Measurements from ENCODE around the gene FASTK. TPM values are rescaled to one million over a fixed set of nuclear protein-coding genes. Genes with fewer than 3 reads are reported as not detected.
A peak's percentile ranks its signal among the peaks of the same experiment; 100 is the strongest.

Gene FASTK
- total RNA-seq, 1 experiment from 2014 or later = 86.4 TPM

- peak overlapping the region; percentile 94 for H3K9ac ChIP-seq (ENCODE audit: low read length)
- H3K9me2 ChIP-seq (ENCODE audit: insufficient read depth) = no peaks in the 10 kb centered on the region
- peaks cover 18 to 34% of the 10 kb centered on the region in 2 experiments; a peak in 3 of 4 replicates for H3K4me1 ChIP-seq (ENCODE audit: control insufficient read depth in 1 of 2, insufficient read depth in 2 of 2, low read length in 2 of 2)
- ChIA-PET CTCF (interaction anchor here (1.0 kb wide), 1 partner anchor 12 kb away, joined by 3 read pairs; no protein-coding TSS in a partner anchor), POLR2A (no interaction called here), RAD21 (ENCODE audit: low non-redundant PET in 1 of 2, low total read pairs in 2 of 2, uncharacterized antibody in 2 of 2, unreplicated experiment in 2 of 2) (no interaction called here)
- ATAC-seq = no peak
- TSS peak; percentile 45 for BruUV-seq (replicated peaks)
- no peak for DNase-seq (ENCODE audit: low read depth, low spot score)
- no peaks in the 10 kb centered on the region for H3K9me3 ChIP-seq (ENCODE audit: control insufficient read depth in 1 of 2, insufficient read depth in 1 of 2, low read depth in 1 of 2, low read length in 2 of 2)
- TF ChIP-seq EZH2phosphoT487 (IDR thresholded peaks at IDR 0.05; ENCODE audit: borderline replicate concordance) = no peak
- no peak for TF ChIP-seq SRF (IDR thresholded peaks at IDR 0.05; ENCODE audit: low read depth)
- TF ChIP-seq, protein P1, sequence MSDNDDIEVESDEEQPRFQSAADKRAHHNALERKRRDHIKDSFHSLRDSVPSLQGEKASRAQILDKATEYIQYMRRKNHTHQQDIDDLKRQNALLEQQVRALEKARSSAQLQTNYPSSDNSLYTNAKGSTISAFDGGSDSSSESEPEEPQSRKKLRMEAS (IDR thresholded peaks at IDR 0.05) = no peak
- TF ChIP-seq FOSL1 (IDR thresholded peaks at IDR 0.05; ENCODE audit: low read depth) = no peak
- TF ChIP-seq, protein P2, sequence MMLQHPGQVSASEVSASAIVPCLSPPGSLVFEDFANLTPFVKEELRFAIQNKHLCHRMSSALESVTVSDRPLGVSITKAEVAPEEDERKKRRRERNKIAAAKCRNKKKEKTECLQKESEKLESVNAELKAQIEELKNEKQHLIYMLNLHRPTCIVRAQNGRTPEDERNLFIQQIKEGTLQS (IDR thresholded peaks at IDR 0.05) = no peak
- no peak for TF ChIP-seq SIN3A (IDR thresholded peaks at IDR 0.05; ENCODE audit: low read depth)
- TF ChIP-seq JUND (IDR thresholded peaks at IDR 0.05) = no peak
- TF ChIP-seq EGR1 (IDR thresholded peaks at IDR 0.05; ENCODE audit: low read depth) = no peak
- no peak for TF ChIP-seq SP1 (IDR thresholded peaks at IDR 0.05; ENCODE audit: low read depth)
- no peak for TF ChIP-seq EZH2 (IDR thresholded peaks at IDR 0.05)
- no peak for TF ChIP-seq ELF1 (IDR thresholded peaks at IDR 0.05; ENCODE audit: borderline replicate concordance, low read depth)
- TF ChIP-seq YY1 (IDR thresholded peaks at IDR 0.05; ENCODE audit: extremely low read depth, insufficient replicate concordance, low read depth, low read length) = no peak
- TF ChIP-seq TCF7L2 (IDR thresholded peaks at IDR 0.05; ENCODE audit: borderline replicate concordance, extremely low read depth, insufficient read depth, insufficient read length) = no peak
- no peak for TF ChIP-seq ZNF274 (IDR thresholded peaks at IDR 0.05; ENCODE audit: low read depth, low read length)
- TF ChIP-seq POLR2A (IDR thresholded peaks at IDR 0.05; ENCODE audit: borderline replicate concordance, extremely low read depth, insufficient read depth, insufficient read length) = no peak
- TF ChIP-seq CEBPB (IDR thresholded peaks at IDR 0.05; ENCODE audit: low read depth) = no peak
- TF ChIP-seq, protein P3, sequence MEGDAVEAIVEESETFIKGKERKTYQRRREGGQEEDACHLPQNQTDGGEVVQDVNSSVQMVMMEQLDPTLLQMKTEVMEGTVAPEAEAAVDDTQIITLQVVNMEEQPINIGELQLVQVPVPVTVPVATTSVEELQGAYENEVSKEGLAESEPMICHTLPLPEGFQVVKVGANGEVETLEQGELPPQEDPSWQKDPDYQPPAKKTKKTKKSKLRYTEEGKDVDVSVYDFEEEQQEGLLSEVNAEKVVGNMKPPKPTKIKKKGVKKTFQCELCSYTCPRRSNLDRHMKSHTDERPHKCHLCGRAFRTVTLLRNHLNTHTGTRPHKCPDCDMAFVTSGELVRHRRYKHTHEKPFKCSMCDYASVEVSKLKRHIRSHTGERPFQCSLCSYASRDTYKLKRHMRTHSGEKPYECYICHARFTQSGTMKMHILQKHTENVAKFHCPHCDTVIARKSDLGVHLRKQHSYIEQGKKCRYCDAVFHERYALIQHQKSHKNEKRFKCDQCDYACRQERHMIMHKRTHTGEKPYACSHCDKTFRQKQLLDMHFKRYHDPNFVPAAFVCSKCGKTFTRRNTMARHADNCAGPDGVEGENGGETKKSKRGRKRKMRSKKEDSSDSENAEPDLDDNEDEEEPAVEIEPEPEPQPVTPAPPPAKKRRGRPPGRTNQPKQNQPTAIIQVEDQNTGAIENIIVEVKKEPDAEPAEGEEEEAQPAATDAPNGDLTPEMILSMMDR (IDR thresholded peaks at IDR 0.05 in 2 of 3, conservative IDR thresholded peaks at IDR 0.05 in 1 of 3; ENCODE audit: borderline replicate concordance in 1 of 3, insufficient read depth in 1 of 3, low read depth in 2 of 3, low read length in 2 of 3) = no peak
- no peak for TF ChIP-seq POLR2AphosphoS5 (IDR thresholded peaks at IDR 0.05; ENCODE audit: low read depth, low read length)
- TF ChIP-seq RAD21 (IDR thresholded peaks at IDR 0.05; ENCODE audit: low read depth) = no peak
- no peaks in the 10 kb centered on the region; the same call in 1 of the 2 replicates for H4K20me1 ChIP-seq (ENCODE audit: insufficient read depth)
- peaks cover 0 to 17% of the 10 kb centered on the region in 2 experiments; a peak in 1 of 4 replicates for H3K36me3 ChIP-seq (ENCODE audit: control insufficient read depth in 1 of 2, insufficient read depth in 2 of 2, low read length in 2 of 2)
- peak overlapping the region; percentile 93 for H3K4me2 ChIP-seq (ENCODE audit: low read length)
- H3K4me3 ChIP-seq (replicated peaks in 1 of 2; ENCODE audit: low read depth in 1 of 2, low read length in 2 of 2) = peak overlapping the region; percentile 90 to 98
- H2AFZ ChIP-seq (ENCODE audit: low read depth, low read length, poor library complexity, severe bottlenecking) = no peak overlapping the region
- peak overlapping the region; percentile 90 for H3K27ac ChIP-seq (ENCODE audit: low read depth, low read length)
- peaks cover 65% of the 10 kb centered on the region for H3K79me2 ChIP-seq (ENCODE audit: insufficient read depth, low read length)
- no peaks in the 10 kb centered on the region for H3K27me3 ChIP-seq (ENCODE audit: insufficient read depth, low read length)
- intact Hi-C loops (cut with micrococcal nuclease) = no loop called here
These were observed 7.6 kb upstream of the FASTK start for GRCh38 chr7:151088019-151088855.

Measured in HCT116 (cell line).